Neural cell (in vitro differentiated cells): ENCODE measurements around the gene FOXE1. TPM values are rescaled to one million over a fixed set of nuclear protein-coding genes. Genes with fewer than 3 reads are reported as not detected.

ENCODE experiments used
- H2AFZ ChIP-seq: fragments of 200-600, 300-800 bp; sonication (generic), shearing (Covaris generic); 2 replicates; pipeline ENCODE4 v1.6.0; 2014; ENCODE audit warnings: low read depth, mild to moderate bottlenecking, antibody characterized with exemption, low read length, moderate library complexity
- H3F3A ChIP-seq: fragments of 200-600 bp; shearing (Covaris generic); 2 replicates; pipeline ENCODE4 v1.6.1; 2016; ENCODE audit warnings: mild to moderate bottlenecking, moderate library complexity, mixed read lengths, antibody characterized with exemption, low read length; ENCODE audit not compliant: insufficient read depth, poor library complexity, severe bottlenecking
- H3K27ac ChIP-seq: fragments of 200-600, 300-800 bp; sonication (generic), shearing (Covaris generic); 2 replicates; pipeline ENCODE4 v1.5.1; 2014; ENCODE audit warnings: mild to moderate bottlenecking, low read length, moderate library complexity
- H3K27me3 ChIP-seq: fragments of 300-800, 200-600 bp; sonication (generic), shearing (Covaris generic); 2 replicates; pipeline ENCODE4 v1.6.0; 2014; ENCODE audit warnings: mild to moderate bottlenecking, low read depth, low read length, moderate library complexity; ENCODE audit not compliant: insufficient read depth
- H3K36me3 ChIP-seq: fragments of 300-800, 200-600 bp; sonication (generic), shearing (Covaris generic); 2 replicates; pipeline ENCODE4 v1.5.1; 2014; ENCODE audit warnings: mild to moderate bottlenecking, antibody characterized with exemption, low read length, moderate library complexity; ENCODE audit not compliant: insufficient read depth
- H3K4me2 ChIP-seq: fragments of 300-800, 200-600 bp; sonication (generic), shearing (Covaris generic); 2 replicates; pipeline ENCODE4 v1.6.0; 2014; ENCODE audit warnings: mild to moderate bottlenecking, low read length
- H3K4me3 ChIP-seq: fragments of 300-800, 200-600 bp; sonication (generic), shearing (Covaris generic); 2 replicates; pipeline ENCODE4 v1.5.1; 2014; ENCODE audit warnings: mild to moderate bottlenecking, low read length, moderate library complexity
- H3K79me2 ChIP-seq: fragments of 200-600 bp; shearing (Covaris generic); replicated peaks from 2 replicates; pipeline ENCODE4 v1.6.0; 2014; ENCODE audit warnings: mild to moderate bottlenecking, low read length, moderate library complexity; ENCODE audit not compliant: insufficient read depth
- H3K9ac ChIP-seq: fragments of 300-800, 200-600 bp; sonication (generic), shearing (Covaris generic); 2 replicates; pipeline ENCODE4 v1.6.1; 2016; ENCODE audit warnings: mild to moderate bottlenecking, low read length, mixed read lengths
- H3K9me2 ChIP-seq: fragments of 200-600 bp; shearing (Covaris generic); 2 replicates; pipeline ENCODE4 v1.6.1; 2016; ENCODE audit warnings: mild to moderate bottlenecking, low read length, mixed read lengths; ENCODE audit not compliant: insufficient read depth
- H3K9me3 ChIP-seq: fragments of 200-600, 300-800 bp; sonication (generic), shearing (Covaris generic); 2 replicates; pipeline ENCODE4 v1.6.1; 2016; ENCODE audit warnings: mild to moderate bottlenecking, mixed run types, low read length, moderate library complexity, mixed read lengths
- H4K20me1 ChIP-seq: fragments of 200-600 bp; shearing (Covaris generic); 2 replicates; pipeline ENCODE4 v1.6.1; 2016; ENCODE audit warnings: mild to moderate bottlenecking, mixed run types; ENCODE audit not compliant: insufficient read depth
- EP300 ChIP-seq: fragments of 450-650 bp; conservative IDR thresholded peaks from 2 replicates; pipeline ENCODE4 v1.6.1; 2014; ENCODE audit warnings: antibody characterized with exemption, mild to moderate bottlenecking, moderate library complexity; ENCODE audit not compliant: poor library complexity, severe bottlenecking
- EZH2 ChIP-seq: fragments of 200-600, 300-800 bp; shearing (Covaris generic), sonication (generic); IDR thresholded peaks from 2 replicates; pipeline ENCODE4 v1.6.1; 2014; ENCODE audit warnings: antibody characterized with exemption, low read length, borderline replicate concordance, mild to moderate bottlenecking; ENCODE audit not compliant: insufficient read depth, poor library complexity, severe bottlenecking
- MXI1 ChIP-seq: fragments of 450-650 bp; conservative IDR thresholded peaks from 2 replicates; pipeline ENCODE4 v1.6.1; 2014; ENCODE audit warnings: antibody characterized with exemption, mild to moderate bottlenecking; ENCODE audit not compliant: poor library complexity, severe bottlenecking
- POLR2AphosphoS5 ChIP-seq: IDR thresholded peaks from 2 replicates; pipeline ENCODE4 v1.6.1; 2012
- RAD21 ChIP-seq: fragments of 450-650 bp; conservative IDR thresholded peaks from 2 replicates; pipeline ENCODE4 v1.6.1; 2014; ENCODE audit warnings: antibody characterized with exemption, mild to moderate bottlenecking, moderate library complexity
- SMC3 ChIP-seq: fragments of 450-650 bp; conservative IDR thresholded peaks from 2 replicates; pipeline ENCODE4 v1.6.1; 2014; ENCODE audit warnings: antibody characterized with exemption, mild to moderate bottlenecking, moderate library complexity; ENCODE audit not compliant: poor library complexity
- TAF1 ChIP-seq: IDR thresholded peaks from 2 replicates; pipeline ENCODE4 v1.6.1; 2012; ENCODE audit warnings: low read depth
- polyA plus RNA-seq: library from polyadenylated mRNA; depleted of rRNA; stranded (reverse); fragments of >200 nt; gene quantifications from 2 replicates; pipeline ENCODE4 v1.2.3, GENCODE V29; 2014
- TF ChIP-seq, protein P1 (sequence below): IDR thresholded peaks from 2 replicates; pipeline ENCODE4 v1.6.1; 2012; ENCODE audit warnings: borderline replicate concordance
- TF ChIP-seq, protein P2 (sequence below): fragments of 450-650 bp; IDR thresholded peaks from 2 replicates; pipeline ENCODE4 v1.5.1; 2014; ENCODE audit warnings: antibody characterized with exemption, mild to moderate bottlenecking, moderate library complexity; ENCODE audit not compliant: poor library complexity, severe bottlenecking

FOXE1 gene
- polyA plus RNA-seq, 1 donor from 2014 or later = not detected

DNA sequence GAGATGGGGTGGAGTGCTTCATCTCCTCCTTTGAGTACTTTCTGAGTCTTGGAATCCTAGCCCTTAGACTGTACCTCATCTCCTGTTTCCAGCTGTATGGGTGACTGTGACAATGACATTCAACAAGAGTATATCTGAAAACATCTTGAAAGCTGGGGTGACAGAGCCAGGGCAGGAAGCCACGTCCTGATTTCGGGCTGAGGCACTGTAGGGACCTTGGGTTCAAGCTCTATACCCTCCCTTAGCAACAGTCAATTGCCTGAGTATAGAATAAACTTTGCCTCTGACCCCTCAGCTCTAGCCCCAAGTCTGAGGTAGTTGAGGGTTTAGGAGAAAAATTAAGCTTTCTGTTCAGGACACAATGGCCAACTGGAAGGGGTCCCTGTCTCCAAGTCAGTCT, 6.3 kb downstream of the FOXE1 start:
- H2AFZ ChIP-seq = no peak overlapping the region
- H4K20me1 ChIP-seq = no peaks in the 10 kb centered on the region
- H3K9ac ChIP-seq = no peak overlapping the region
- H3K27ac ChIP-seq = no peak overlapping the region
- H3F3A ChIP-seq = no peaks in the 10 kb centered on the region
- no peaks in the 10 kb centered on the region for H3K9me2 ChIP-seq
- peaks cover 69% of the 10 kb centered on the region for H3K27me3 ChIP-seq
- no peak overlapping the region for H3K4me2 ChIP-seq
- H3K9me3 ChIP-seq = no peaks in the 10 kb centered on the region
- no peaks in the 10 kb centered on the region for H3K79me2 ChIP-seq
- no peak overlapping the region for H3K4me3 ChIP-seq
- no peaks in the 10 kb centered on the region for H3K36me3 ChIP-seq
- TF ChIP-seq SMC3 (no peak), RAD21 (no peak), TAF1 (no peak), POLR2AphosphoS5 (no peak)
- TF ChIP-seq, protein P1, sequence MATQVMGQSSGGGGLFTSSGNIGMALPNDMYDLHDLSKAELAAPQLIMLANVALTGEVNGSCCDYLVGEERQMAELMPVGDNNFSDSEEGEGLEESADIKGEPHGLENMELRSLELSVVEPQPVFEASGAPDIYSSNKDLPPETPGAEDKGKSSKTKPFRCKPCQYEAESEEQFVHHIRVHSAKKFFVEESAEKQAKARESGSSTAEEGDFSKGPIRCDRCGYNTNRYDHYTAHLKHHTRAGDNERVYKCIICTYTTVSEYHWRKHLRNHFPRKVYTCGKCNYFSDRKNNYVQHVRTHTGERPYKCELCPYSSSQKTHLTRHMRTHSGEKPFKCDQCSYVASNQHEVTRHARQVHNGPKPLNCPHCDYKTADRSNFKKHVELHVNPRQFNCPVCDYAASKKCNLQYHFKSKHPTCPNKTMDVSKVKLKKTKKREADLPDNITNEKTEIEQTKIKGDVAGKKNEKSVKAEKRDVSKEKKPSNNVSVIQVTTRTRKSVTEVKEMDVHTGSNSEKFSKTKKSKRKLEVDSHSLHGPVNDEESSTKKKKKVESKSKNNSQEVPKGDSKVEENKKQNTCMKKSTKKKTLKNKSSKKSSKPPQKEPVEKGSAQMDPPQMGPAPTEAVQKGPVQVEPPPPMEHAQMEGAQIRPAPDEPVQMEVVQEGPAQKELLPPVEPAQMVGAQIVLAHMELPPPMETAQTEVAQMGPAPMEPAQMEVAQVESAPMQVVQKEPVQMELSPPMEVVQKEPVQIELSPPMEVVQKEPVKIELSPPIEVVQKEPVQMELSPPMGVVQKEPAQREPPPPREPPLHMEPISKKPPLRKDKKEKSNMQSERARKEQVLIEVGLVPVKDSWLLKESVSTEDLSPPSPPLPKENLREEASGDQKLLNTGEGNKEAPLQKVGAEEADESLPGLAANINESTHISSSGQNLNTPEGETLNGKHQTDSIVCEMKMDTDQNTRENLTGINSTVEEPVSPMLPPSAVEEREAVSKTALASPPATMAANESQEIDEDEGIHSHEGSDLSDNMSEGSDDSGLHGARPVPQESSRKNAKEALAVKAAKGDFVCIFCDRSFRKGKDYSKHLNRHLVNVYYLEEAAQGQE = no peak
- TF ChIP-seq, protein P2, sequence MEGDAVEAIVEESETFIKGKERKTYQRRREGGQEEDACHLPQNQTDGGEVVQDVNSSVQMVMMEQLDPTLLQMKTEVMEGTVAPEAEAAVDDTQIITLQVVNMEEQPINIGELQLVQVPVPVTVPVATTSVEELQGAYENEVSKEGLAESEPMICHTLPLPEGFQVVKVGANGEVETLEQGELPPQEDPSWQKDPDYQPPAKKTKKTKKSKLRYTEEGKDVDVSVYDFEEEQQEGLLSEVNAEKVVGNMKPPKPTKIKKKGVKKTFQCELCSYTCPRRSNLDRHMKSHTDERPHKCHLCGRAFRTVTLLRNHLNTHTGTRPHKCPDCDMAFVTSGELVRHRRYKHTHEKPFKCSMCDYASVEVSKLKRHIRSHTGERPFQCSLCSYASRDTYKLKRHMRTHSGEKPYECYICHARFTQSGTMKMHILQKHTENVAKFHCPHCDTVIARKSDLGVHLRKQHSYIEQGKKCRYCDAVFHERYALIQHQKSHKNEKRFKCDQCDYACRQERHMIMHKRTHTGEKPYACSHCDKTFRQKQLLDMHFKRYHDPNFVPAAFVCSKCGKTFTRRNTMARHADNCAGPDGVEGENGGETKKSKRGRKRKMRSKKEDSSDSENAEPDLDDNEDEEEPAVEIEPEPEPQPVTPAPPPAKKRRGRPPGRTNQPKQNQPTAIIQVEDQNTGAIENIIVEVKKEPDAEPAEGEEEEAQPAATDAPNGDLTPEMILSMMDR = no peak

DNA sequence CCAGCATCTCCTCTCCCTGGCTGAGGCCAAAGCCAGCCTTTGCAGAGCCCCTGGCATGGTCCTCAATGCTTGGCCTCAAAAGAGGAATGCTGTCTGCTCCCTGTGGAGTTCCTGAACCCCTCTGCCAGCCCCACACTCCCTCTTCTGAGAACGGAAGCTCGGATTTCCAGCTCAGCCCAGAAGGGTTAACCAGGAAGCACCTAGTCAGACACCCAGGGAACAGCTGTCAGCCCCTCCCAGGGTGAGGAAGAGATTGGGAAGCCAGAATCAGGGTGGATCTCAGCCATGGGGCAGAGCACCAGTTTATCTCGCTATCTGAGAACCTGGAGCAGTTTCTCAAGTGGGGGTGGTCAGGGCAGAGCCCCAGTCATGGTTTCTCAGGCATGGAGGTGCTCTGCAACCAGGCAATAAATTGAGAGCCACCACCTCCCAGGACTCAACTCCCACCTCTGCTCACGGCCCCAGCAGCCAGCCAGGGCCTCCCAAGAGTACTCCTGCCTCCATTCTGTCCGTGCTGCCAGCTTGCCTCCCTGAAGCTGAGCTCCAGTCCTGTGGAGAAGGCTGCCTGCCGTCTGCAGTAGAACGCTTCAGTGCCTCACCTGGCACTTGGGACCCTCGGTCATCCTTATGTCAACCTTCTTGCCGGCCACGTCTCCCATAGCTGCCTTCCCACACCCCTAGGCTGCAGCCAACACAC, 7.6 kb downstream of the FOXE1 start:
- H3K9me2 ChIP-seq = no peaks in the 10 kb centered on the region
- no peak for TF ChIP-seq POLR2AphosphoS5
- no peak for TF ChIP-seq MXI1
- no peak for TF ChIP-seq EZH2
- no peak for TF ChIP-seq RAD21
- H2AFZ ChIP-seq = no peak overlapping the region

DNA sequence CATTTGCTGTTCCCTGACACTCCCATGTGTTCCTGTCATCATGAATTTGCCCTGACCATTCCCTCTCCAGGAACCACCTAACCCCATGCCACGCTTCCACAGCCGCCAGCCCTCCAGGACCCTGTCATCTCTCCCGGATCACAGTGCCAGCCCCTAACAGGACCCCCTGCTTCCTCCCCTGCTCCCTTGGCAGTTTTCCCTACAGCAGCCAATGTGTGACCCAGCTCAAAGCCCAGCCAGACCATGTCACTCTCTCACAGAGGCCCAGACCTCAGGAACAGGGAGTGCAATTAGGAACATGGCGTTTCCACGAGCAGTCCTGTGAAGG, 8.1 kb downstream of the FOXE1 start:
- Histone ChIP-seq H4K20me1 (no peaks in the 10 kb centered on the region), H3K27me3 (peaks cover 52% of the 10 kb centered on the region), H3K27ac (no peak overlapping the region), H3F3A (no peaks in the 10 kb centered on the region), H3K79me2 (no peaks in the 10 kb centered on the region), H3K9ac (no peak overlapping the region), H3K9me2 (no peaks in the 10 kb centered on the region), H3K4me3 (no peak overlapping the region), H2AFZ (no peak overlapping the region), H3K36me3 (no peaks in the 10 kb centered on the region), H3K9me3 (peaks cover 8% of the 10 kb centered on the region), H3K4me2 (no peak overlapping the region)
- TF ChIP-seq EP300 (no peak), EZH2 (no peak), MXI1 (no peak), RAD21 (no peak), TAF1 (no peak), SMC3 (no peak), POLR2AphosphoS5 (no peak)
- TF ChIP-seq, protein P1 = no peak
- TF ChIP-seq, protein P2 = no peak

More for the DNA sequence above, 7.6 kb downstream of the FOXE1 start:
- peaks cover 57% of the 10 kb centered on the region for H3K27me3 ChIP-seq
- H3K9me3 ChIP-seq = peaks cover 5% of the 10 kb centered on the region
- H4K20me1 ChIP-seq = no peaks in the 10 kb centered on the region
- no peak overlapping the region for H3K4me3 ChIP-seq
- no peak overlapping the region for H3K4me2 ChIP-seq
- no peak overlapping the region for H3K9ac ChIP-seq
- no peak overlapping the region for H3K27ac ChIP-seq
- H3F3A ChIP-seq = no peaks in the 10 kb centered on the region
- H3K79me2 ChIP-seq = no peaks in the 10 kb centered on the region
- no peaks in the 10 kb centered on the region for H3K36me3 ChIP-seq
